DOHH2 (cell line): Measurements from ENCODE around the gene RHBG.

Experiments
- EZH2phosphoT487 ChIP-seq: fragments of 200-600 bp; sonication (generic); IDR thresholded peaks from 2 replicates; pipeline ENCODE4 v1.6.1; 2017; ENCODE audit warnings: borderline replicate concordance, mild to moderate bottlenecking, antibody characterized with exemption, low read length, moderate library complexity, mixed read lengths
- TF ChIP-seq, protein P1 (sequence below): fragments of 200-600 bp; sonication (generic); IDR thresholded peaks from one replicate; pipeline ENCODE4 v1.5.1; 2014; ENCODE audit warnings: antibody characterized with exemption, mild to moderate bottlenecking, low read depth, low read length; ENCODE audit not compliant: poor library complexity, severe bottlenecking

- TF ChIP-seq, protein P1, sequence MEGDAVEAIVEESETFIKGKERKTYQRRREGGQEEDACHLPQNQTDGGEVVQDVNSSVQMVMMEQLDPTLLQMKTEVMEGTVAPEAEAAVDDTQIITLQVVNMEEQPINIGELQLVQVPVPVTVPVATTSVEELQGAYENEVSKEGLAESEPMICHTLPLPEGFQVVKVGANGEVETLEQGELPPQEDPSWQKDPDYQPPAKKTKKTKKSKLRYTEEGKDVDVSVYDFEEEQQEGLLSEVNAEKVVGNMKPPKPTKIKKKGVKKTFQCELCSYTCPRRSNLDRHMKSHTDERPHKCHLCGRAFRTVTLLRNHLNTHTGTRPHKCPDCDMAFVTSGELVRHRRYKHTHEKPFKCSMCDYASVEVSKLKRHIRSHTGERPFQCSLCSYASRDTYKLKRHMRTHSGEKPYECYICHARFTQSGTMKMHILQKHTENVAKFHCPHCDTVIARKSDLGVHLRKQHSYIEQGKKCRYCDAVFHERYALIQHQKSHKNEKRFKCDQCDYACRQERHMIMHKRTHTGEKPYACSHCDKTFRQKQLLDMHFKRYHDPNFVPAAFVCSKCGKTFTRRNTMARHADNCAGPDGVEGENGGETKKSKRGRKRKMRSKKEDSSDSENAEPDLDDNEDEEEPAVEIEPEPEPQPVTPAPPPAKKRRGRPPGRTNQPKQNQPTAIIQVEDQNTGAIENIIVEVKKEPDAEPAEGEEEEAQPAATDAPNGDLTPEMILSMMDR, result no peak
- no peak for TF ChIP-seq EZH2phosphoT487
These were observed 31.4 kb downstream of the RHBG start for GRCh38 chr1:156400191-156400935.
